ENCODE measurements around the gene HECTD4.

The HECTD4 gene

GRCh38 chr12:112375105-112375504 is 7.1 kb downstream of the HECTD4 start:
- TF ChIP-seq ZFX (IDR thresholded peaks at IDR 0.05): no peak
- H3K27ac ChIP-seq: no peak overlapping the region

- no peak overlapping the region for H3K27ac ChIP-seq
- TF ChIP-seq, protein P1, sequence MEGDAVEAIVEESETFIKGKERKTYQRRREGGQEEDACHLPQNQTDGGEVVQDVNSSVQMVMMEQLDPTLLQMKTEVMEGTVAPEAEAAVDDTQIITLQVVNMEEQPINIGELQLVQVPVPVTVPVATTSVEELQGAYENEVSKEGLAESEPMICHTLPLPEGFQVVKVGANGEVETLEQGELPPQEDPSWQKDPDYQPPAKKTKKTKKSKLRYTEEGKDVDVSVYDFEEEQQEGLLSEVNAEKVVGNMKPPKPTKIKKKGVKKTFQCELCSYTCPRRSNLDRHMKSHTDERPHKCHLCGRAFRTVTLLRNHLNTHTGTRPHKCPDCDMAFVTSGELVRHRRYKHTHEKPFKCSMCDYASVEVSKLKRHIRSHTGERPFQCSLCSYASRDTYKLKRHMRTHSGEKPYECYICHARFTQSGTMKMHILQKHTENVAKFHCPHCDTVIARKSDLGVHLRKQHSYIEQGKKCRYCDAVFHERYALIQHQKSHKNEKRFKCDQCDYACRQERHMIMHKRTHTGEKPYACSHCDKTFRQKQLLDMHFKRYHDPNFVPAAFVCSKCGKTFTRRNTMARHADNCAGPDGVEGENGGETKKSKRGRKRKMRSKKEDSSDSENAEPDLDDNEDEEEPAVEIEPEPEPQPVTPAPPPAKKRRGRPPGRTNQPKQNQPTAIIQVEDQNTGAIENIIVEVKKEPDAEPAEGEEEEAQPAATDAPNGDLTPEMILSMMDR (conservative IDR thresholded peaks at IDR 0.05): no peak
- TF ChIP-seq ZFX (IDR thresholded peaks at IDR 0.05): no peak
These were observed 8.0 kb downstream of the HECTD4 start for GRCh38 chr12:112374166-112374740.

- no peak for TF ChIP-seq ZFX (IDR thresholded peaks at IDR 0.05)
- peak overlapping the region; percentile 16; the same call in 1 of the 2 replicates for H3K27ac ChIP-seq
These were observed 11.2 kb downstream of the HECTD4 start for GRCh38 chr12:112370868-112371510.

GRCh38 chr12:112370199-112370598 is 12.0 kb downstream of the HECTD4 start:
- TF ChIP-seq, protein P1 (conservative IDR thresholded peaks at IDR 0.05): no peak
- TF ChIP-seq ZFX (IDR thresholded peaks at IDR 0.05): no peak
- H3K27ac ChIP-seq: no peak overlapping the region

DNA sequence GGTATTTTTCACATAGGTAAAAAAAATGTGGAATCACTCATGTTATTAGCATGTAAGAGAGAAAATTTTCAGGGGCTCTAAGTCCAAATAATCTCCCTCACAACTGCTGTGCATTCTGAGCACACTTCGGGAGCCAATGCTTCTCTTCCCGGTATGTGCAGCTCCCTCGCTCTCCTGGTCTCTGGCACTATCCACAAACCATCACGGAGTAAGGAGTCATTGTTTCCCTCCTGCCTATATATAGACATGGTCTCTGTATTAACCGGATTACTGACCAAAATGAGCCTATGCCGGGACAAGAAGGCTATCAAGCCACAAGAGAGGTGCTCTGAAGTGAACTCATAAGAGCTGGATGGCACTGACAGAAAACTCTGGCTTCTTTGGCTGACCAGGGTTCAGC is 13.4 kb downstream of the HECTD4 start:
- no peak overlapping the region for H3K27ac ChIP-seq
- no peak for TF ChIP-seq ZFX (IDR thresholded peaks at IDR 0.05)
- TF ChIP-seq, protein P1 (conservative IDR thresholded peaks at IDR 0.05): no peak

DNA sequence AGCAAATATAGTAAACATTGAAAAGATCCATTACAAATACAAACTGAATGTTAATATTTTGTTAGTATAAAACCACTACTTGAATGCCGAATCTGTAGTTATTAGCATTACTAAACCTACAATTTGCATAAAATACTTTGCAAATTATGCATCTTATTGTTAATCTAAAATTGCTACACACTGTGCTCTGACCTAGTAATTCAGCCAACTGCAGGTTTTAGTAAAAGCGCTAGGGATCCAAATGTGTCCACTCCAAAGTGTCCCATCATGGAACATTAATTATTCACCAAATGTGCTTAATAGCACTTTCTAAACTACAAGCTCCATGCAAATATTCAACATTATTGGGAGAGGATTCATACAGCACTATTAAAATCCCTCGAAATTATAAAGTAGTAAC is 14.3 kb downstream of the HECTD4 start:
- TF ChIP-seq ZFX (IDR thresholded peaks at IDR 0.05): no peak
- TF ChIP-seq, protein P1 (conservative IDR thresholded peaks at IDR 0.05): no peak

DNA sequence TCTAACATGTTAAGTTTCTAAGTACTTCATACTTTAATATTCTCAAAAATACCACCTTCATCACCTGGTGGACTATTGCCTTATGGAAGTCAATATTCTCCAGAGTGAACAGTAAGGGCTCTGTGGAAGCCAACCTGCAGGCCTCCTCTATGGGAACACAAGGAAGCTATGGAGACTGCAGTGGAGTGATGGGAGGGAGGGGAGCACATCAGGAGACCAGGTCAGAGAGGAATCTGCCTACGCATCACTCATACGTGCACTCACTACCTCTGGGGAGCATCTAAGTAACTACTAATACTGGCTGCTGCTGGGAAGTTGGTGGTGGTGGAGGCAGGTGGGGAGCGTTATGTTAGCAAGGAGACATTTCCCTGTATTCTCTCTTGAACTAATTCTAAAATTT is 19.9 kb downstream of the HECTD4 start:
- H3K27ac ChIP-seq: no peak overlapping the region
- no peak for TF ChIP-seq ZFX (IDR thresholded peaks at IDR 0.05)
- TF ChIP-seq, protein P1 (conservative IDR thresholded peaks at IDR 0.05): no peak

More for the DNA sequence above, 14.3 kb downstream of the HECTD4 start:
- no peak overlapping the region for H3K27ac ChIP-seq

GRCh38 chr12:112361271-112361670 is 21.0 kb downstream of the HECTD4 start:
- TF ChIP-seq ZFX (IDR thresholded peaks at IDR 0.05): no peak
- TF ChIP-seq, protein P1 (conservative IDR thresholded peaks at IDR 0.05): no peak
- no peak overlapping the region for H3K27ac ChIP-seq
